GM11168 (cell line): ENCODE measurements around the gene TNFAIP3.
"Not testable (repeated sequence)": the region's sequence is repeated elsewhere in the genome, so short reads cannot be mapped to it uniquely, and the experiment has no call there.

Source experiments
- in situ Hi-C: fragments of 300-500 bp; cut with MboI; formaldehyde crosslinking; loops from one replicate; pipeline ENCODE4 v1.12.0; 2022; ENCODE audit warnings: low sequenced_read_pairs; ENCODE audit not compliant: unreplicated experiment

The TNFAIP3 gene

GRCh38 chr6:137866914-137867684, at the start of gene TNFAIP3:
Gene TNFAIP3, plus strand, starts transcription at chr6:137867259. Its CDS starts 3,969 bp downstream, at chr6:137871228.
- in situ Hi-C loops = loop anchor here (5.0 kb wide), 2 partner anchors 70 to 160 kb away; no protein-coding TSS in a partner anchor

GRCh38 chr6:137818440-137818839, 48.6 kb upstream of the TNFAIP3 start:
- in situ Hi-C loops = no loop called here

- in situ Hi-C loops = no loop called here
Measured at GRCh38 chr6:137819740-137820139, 47.3 kb upstream of the TNFAIP3 start.

GRCh38 chr6:137820425-137820824, 46.6 kb upstream of the TNFAIP3 start:
- in situ Hi-C loops = no loop called here

GRCh38 chr6:137820952-137821351, 46.1 kb upstream of the TNFAIP3 start:
- in situ Hi-C loops = no loop called here

- in situ Hi-C loops = no loop called here
Measured at GRCh38 chr6:137821491-137821890, 45.6 kb upstream of the TNFAIP3 start.

GRCh38 chr6:137823826-137824555, 43.1 kb upstream of the TNFAIP3 start:
- in situ Hi-C loops = no loop called here

GRCh38 chr6:137824556-137824879, 42.5 kb upstream of the TNFAIP3 start:
- in situ Hi-C loops = no loop called here

- in situ Hi-C loops = no loop called here
Measured at GRCh38 chr6:137824896-137825295, 42.2 kb upstream of the TNFAIP3 start.

GRCh38 chr6:137827411-137827940, 39.6 kb upstream of the TNFAIP3 start:
- in situ Hi-C loops = no loop called here

- in situ Hi-C loops = no loop called here
Measured at GRCh38 chr6:137827977-137828810, 38.9 kb upstream of the TNFAIP3 start.

GRCh38 chr6:137829641-137830083, 37.4 kb upstream of the TNFAIP3 start:
- in situ Hi-C loops = no loop called here

- in situ Hi-C loops = no loop called here
Measured at GRCh38 chr6:137830511-137830911, 36.5 kb upstream of the TNFAIP3 start.

GRCh38 chr6:137832110-137832509, 34.9 kb upstream of the TNFAIP3 start:
- in situ Hi-C loops = no loop called here

- in situ Hi-C loops = no loop called here
Measured at GRCh38 chr6:137834508-137834907, 32.6 kb upstream of the TNFAIP3 start.

GRCh38 chr6:137836788-137837187, 30.3 kb upstream of the TNFAIP3 start:
- in situ Hi-C loops = no loop called here

GRCh38 chr6:137838090-137838489, 29.0 kb upstream of the TNFAIP3 start:
- in situ Hi-C loops = not testable (repeated sequence)

- in situ Hi-C loops = not testable (repeated sequence)
Measured at GRCh38 chr6:137838597-137838996, 28.5 kb upstream of the TNFAIP3 start.

GRCh38 chr6:137839076-137839475, 28.0 kb upstream of the TNFAIP3 start:
- in situ Hi-C loops = no loop called here

GRCh38 chr6:137840252-137840651, 26.8 kb upstream of the TNFAIP3 start:
- in situ Hi-C loops = no loop called here
